Putamen (tissue), 1 donor: ENCODE results near the gene NTM.

Experiments
- DNase-seq: peaks from one replicate; pipeline ENCODE4 v3.0.0-alpha.2; 2016; ENCODE audit warnings: low spot score

NTM gene

DNA sequence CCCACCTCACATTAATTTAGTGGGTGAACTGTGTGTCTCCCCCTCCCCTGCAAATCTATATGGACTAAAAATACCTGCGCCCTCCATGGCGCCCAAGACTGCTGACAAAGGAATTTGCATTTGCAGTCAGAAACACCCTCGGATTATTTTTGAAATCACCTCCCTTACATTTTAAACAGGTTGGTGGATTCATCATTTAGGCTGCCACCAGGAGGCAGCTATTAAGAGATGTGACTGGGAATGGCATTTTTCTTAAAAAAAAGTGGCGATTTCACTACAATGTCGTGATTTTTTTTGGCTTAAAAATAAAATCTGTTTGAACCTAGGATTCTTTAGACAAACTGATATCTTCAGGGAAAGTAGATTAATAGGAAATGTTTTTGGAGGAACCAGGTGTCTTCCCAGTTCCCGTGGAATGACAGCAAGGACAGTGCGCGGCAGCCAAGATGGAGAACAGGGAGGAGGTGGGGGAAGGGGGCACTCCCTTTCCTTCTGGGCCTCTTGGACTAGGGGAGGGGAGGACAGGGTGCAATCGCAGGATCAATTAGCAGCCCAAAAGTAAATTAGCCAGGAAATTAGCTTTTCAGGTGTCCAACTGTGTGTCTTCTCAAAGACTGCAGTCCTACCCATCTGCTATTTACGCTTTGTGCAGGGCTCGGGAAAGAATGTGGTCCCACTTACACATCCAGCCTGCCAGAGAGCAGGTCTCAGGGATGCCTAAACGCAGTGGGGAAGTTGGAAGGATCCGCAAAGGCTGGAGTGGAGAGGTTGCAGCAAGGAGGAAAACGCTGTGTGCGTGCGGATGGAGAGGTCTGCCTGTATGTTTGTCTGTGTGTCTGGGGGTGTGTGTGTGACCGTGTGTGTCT lies 496.4 kb downstream of the NTM start:
- no peak for DNase-seq

DNA sequence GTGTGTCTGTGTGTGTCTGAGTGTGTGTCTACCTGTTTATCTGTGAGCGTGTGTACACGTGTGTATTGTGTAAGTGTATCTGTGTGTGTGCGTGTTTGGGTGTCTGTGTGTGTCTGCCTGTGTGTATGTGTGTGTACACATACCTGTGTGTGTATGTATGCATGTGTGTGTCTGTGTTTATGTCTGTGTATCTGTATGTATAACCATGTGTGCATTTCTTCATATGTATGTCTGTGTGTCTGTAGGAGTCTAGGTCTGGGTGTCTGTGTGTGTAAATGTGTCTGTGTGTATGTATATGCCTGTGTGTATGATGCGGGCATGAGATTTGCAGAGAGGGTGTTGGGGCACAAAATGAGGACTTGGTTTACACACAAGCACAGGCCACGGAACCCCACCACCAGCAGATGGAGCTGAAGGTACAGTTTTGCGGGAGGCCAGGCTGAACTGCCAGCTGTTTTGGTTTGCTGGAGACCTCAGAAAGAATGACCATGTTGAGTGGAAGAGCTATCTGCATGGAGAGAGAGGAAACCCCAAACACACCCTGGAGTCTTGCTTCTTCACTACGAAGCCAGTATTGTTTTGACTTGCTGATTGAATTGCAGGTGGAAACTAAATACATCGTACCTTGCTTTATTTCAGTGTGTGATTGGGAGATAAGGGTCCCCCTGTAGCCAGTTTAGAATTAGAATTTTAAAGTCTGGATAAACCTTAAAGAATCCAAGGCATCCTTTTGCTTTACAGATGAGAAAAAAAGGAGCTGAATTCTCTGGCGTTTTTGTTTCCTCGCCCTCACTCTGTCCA lies 497.2 kb downstream of the NTM start:
- peak; percentile 69 for DNase-seq

DNA sequence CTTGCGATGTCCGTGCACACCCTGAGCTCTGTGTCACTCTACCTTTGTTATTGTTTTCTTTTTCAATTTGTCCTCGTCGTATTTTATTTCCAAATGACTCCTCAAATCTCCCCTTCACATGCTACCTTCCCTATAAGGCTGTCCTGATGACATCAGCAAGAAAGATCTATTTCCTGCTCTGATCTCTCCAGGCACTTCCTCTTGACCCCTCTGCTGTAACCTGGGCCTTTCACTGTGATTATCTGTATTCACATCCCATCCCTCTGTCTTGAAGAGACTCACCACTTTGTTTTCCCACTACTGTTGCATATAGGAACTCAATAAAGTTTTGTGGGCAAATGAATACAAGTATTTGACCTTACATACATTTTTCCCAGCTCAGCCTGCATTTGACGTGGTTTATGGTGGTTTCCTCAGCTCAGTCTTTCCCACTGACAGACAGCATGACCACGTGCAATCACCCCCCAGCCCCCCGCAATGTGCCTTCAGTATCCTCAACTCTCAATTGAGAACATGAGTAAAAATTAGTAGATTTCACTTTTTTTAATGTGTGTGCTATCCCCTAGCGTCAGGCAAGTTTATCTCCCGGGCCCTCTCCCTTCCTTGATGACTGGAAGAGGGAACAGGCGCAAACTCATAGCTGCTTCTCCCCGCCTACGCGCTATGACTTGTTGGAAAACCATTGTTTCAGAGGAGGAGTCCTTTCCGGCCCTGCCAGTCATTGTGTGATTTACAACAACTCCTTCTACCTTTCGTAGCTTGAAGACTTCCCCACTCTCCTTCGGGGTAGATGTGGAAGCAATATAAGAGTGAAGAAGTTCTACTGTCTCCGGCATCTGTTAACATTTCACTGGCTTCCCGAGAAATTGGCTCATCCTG lies 498.5 kb downstream of the NTM start:
- no peak for DNase-seq

DNA sequence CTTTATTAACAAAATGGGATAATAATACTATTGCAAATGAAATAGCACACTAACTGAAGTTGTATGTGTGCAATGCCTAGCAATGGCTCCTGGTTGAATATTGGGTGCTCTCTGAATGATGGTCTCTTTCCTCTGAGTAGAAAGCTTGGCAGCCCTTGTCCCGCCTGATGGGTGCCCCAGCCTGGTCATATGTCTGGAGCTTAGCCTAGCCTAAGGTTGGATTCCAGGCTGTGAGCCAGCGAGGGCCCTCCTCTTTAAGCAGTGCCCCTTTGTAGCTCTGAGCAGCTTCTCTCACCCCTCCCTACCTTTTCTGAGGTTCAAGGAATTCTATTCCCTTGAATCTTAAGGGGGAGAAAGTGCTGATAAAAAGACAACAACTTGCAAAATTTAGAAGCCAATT lies 499.9 kb downstream of the NTM start:
- DNase-seq: no peak

DNA sequence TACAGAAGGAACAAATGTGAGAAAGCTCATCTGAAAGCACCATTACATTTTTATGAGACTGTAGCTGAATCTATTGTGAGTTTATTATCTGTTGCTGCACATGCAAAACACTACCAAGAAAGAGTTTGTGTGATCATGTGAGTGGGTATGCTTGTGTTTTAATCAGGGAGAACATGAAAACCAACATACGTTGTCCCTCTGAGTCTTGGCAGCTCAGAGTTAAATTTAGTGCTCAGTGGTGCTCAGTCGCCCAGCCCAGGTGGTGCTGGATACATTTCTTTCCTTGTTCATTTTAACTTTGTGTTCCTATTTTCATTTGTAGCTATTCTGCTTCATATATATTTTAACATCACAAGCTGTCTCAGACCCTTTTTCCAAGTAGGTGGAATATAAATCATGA lies 500.6 kb downstream of the NTM start:
- DNase-seq: no peak

DNA sequence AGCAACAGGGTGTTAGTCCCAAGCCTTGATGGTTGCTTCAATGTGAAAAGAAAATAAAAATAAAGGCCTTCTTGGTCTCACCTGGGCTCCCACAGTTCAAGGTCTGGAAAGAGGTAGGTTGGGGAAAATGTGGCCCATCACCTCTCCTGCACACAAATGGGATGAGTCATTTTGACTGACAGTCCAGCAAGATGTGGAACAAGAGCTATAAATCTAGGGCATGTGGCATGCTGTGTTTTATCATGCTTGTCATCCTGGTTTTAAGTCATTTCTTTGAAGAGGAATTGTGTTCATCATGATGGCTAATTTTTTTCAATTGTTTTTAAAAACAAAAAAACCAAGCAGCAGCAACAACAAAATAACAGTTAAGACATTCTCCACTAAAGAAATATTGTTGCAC lies 503.7 kb downstream of the NTM start:
- no peak for DNase-seq

DNA sequence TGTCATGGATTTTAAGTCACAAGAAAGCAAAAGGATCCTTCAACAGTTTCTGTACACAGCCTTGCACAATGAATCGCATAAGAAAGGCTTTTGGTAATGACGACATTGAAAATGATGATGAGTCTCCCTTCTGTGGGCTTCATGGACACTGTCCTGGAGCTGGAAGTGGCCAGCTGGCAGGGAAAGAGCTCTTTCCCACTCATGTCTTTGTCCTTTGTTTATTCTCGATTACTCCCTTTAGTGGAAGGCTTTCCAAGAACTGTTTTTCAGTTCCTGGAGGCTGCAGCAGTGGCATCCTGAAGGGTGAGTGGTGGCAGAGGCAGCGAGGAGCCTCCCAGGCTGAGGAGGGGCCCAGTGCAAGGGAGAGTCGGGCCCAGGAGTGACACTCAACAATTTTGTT lies 505.2 kb downstream of the NTM start:
- DNase-seq: no peak

DNA sequence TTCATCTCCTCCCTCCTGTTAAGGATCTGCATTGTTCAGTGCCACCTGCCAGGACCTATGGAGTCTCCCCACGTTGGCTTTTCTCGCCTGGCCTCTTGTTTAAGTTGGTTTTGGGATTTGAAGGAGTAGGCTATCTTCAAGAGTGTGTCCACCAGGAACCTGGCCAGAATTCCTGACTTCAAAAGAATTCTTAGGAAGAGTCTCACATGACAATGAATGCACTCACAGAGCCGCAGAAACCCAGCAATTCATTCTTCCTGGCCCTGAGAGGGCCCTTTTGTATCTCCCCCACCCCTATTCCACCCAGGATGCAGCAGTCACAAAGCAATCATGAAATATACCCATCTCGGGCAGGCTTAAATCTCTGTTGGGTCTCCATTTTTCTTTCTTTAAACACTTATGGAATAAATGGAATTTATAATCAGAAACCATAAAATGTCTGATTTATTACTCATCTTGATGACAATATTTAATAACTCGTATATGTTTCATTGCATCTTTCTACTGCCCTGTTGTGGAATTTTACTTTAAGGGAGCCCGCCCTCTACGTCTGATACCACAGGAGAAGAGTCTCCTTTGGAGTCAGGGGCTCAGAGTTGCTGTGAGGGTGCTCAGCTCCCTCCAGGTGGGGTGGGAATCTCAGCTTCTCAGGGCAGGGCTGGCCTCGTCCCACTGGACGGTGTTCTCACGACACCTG lies 507.0 kb downstream of the NTM start:
- no peak for DNase-seq

DNA sequence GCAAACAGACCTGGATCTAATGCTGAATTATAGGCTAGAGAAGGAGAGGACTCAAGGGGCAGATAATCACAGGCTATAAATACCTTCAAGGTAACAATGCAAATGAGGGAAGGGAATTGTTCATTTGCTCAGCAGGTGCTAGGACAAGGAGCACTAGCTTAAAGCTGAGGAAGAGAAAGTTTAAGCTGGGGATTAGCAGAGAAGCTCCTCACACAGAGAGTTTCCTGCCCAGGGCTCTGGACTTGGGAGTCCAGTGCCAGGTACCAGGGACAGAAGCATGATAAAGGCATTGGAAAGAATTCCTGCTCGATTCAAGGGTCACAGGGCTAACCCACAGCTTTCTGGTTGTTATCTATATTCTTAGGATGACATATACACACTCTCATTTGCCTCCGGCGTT lies 509.9 kb downstream of the NTM start:
- no peak for DNase-seq

DNA sequence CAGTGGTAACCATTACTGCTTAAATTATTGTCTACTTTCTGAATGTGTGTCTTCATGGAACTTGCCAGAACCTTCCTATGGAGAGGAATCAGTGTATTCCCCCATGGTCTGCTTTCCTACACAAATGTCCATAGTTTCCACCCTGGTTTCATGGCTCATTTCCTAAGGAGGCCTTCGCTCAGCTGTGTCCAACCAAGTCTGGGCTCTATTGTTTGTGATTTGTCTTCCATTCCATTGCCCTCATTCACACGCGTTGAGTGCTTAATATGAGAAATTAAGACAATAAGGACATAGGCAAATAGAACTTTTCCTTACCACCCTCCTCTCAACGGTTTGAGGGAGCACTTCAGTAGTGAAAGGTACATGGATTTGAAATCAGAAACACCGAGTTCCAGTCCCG lies 510.6 kb downstream of the NTM start:
- no peak for DNase-seq

DNA sequence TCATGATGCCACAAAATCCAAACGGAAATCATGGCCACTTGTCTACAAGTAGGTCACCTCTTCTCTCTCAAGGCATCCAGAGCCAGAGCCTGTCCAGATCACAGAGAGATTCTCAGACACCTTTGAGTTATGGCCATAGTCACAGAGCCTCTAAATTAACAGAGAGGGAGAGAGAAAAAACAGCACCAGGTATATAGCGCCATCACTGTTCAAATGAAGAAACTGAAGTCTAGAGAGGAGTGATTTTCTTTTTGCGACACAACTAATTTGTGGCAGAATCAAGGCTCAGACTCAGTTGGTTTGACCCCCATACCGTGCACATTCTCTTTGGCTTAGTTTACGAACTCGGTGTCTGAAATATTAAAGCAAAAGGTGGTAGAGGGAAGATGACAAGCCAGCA lies 512.9 kb downstream of the NTM start:
- no peak for DNase-seq

DNA sequence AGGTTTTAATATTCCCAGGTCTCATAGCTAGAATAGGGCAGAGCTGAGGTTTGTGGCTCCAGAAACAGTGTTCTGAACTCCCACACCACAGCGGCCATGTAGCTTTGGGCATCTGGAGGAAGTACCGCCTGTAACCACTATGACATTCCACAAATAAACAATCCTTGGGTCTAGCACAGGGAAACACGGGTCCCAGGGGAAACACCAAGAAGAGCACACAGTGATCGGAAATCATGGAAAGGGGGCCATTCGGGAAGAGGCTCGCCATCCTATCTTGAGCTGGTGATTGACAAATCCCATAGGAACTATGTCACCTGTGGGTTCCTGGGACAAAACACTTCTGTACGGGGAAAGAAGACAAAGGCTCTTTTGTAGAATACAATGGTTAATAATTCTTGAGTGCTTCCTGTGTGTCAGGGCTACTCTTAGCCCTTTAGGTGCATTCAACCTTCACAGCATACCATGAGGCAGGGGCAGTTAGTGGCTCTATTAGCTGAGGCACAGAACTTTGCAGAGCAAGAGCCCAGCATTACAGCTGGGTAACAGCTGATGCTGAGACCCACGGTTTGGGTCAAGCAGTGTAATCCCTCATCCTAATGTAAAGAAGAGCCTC lies 514.2 kb downstream of the NTM start:
- DNase-seq: no peak

DNA sequence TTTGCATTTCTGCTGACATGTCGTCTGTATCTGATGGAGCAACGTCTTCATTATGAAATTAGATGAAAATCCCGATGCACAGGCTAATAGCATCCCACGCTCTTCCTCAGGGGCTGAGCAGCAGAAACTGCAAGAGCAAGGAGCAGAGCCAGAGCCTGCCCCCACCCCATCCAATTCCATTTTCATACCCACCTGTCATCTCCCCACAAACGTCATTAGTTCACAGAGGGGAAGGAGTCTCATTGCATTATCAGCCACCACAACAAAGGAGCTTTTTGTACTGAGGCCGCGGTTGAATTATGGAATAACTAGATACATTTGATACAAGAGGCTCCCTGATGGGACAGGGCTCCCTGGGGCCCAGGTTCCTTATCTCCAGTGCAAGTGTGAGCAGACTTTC lies 515.0 kb downstream of the NTM start:
- peak; percentile 46 for DNase-seq

DNA sequence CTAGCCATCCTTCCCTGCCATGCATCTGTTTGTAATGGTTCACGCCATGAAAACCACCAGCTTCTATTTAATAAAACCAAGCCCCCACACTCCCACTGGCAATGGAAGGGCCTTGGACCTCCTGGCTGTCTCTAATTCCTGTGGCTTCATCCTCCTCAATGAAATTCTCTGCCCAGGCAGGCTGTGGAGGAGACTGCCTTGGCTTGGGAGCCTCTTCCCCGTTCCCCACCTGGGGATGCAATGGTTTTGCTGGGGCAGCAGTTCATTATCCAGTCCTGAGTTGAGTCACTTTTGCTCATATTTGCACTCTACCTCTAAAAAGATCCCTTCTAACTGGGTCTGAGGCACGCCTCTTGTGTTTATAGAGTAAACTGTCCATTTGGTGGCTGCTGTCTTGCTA lies 515.8 kb downstream of the NTM start:
- no peak for DNase-seq

DNA sequence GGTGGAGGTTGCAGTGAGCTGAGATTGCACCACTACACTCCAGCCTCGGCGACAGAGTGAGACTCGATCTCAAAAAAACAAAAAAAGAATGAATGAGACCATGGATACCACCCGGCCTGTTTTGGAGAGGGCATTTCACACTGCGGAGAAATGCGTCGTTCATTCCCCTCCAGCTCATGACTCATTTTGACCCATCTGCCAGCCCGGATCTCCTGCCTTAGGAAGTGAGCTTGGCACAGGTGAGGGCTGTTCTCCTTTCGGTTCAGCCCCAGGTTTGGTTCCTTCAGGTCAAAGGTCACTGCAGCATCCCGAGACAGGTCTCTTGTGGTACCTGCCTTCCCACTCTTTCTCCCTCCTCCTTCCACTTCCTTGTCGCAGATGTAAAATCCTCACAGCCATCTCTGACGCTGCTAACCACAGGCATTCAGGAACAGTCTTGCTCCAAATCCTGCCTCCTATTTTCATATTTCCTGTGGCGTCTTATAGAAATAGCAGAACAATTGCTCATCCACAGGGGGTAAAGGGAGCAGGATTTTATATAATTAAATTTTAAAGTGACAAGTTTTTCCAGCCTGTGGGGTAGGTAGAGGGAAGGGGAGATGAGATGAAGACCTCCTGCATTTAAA lies 517.9 kb downstream of the NTM start:
- DNase-seq: no peak

DNA sequence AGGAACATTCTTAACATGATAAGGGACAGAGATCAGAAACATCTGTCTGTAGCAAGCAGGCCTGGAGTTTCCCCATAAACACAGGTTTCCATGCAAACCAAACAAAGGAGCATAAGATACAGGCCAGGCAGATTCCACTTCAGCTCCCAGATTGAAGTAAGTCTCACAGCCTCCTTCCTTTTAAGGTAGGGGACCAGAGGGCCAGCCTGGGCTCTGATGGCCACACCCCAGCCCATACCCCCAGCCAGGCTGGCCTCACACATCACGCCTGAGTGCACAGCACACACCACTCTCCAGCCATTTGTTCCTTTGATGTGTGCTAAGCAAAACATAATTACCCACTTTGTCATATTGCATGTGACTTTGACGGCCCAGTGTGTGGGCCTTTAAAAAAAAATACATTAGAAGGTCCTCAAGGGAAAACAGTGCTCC lies 518.7 kb downstream of the NTM start:
- DNase-seq: no peak

DNA sequence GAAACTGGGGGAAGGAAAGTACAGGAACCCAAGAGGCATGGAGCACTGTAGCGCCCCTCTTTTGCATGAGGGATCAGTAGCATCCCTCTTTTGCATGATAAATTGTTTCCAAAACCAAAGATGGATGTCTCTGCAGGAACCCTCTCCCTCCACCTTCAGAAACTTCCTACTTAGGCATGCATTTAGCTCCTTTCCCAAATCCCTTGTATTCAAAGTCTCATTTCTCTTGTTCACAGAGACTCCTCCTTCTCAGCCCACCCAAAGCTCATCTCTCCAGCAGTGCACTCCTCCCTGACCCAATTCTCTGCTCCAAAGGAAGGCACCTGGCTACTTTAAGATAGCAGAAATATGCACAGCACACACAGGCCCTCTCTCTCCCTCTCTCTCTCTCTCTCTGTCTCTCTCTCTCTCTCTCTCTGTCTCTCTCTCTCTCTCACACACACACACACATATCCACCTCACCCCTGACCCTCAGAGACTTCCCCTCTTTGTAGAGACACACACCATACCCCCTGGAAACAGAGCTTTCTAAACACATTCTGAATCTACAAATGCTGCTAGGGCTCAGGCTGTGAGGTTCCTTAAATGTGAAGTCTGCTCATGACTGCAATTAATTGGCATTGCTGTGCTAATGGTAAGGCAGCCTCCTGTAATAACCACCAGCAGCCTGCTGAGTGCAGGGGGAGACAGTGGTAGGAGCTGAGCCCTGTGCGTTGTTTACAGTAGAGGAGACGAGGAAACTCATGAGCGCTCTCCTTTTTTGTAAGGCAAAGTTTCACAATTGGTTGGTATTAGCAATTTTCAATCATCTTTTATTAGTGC lies 519.6 kb downstream of the NTM start:
- peak; percentile 80 for DNase-seq

DNA sequence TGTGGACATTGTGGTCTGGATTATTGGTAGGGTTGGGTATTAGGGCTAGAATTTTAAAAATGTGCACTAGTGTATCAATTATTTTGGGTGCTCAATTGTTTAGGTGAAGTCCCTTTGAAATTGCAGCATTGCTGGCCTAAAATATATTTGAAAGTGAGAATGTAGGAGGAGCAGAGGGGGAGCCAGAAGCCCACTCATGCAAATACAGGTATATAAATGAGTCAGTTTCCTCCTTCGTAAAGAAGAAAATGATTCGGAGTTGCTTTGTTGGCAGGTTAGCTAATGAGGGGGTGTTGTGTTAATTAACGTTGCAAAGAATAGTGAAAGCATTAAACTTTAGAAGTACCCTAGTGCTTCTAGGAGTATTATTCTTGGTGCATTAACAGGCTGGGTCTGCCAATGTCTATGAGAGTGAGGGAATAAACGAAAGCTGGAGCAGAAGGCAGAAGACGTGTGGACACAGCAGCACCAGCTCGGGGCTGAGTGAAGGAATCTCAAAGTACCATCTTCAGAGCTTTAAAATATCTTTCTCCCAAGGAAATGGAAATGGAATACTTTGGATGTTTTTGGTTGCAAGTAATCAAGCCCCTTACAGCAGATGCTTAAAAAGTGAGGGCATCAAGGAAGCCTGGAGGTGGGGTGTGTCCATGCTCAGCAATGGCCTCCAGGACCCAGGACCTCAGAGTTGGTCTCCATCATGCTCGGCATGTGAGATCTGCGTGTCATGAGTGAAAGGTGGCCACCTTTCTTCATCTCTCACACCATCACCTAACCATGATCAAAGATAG lies 522.9 kb downstream of the NTM start:
- peak; percentile 73 for DNase-seq

DNA sequence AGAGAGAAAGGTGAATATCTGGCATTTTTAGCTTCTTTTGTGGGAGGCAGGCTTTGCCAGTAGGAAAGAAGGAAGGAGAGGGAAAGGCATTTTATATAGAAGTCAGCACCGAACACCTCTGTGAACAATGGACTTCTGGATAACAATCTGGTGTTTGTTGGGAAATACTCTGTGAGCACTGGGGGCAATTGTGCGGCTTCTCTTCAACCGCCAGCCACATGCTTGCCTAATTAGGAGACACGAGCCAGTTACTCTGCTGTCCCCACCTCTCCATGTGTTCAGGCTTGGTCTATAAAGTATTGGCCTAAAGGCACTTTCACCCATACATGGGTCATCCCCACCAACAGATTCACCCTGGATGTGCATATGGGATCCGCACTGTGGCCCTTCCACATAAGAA lies 523.6 kb downstream of the NTM start:
- DNase-seq: no peak
